ENCODE data around the gene PACSIN2.
A peak's percentile ranks its signal among the peaks of the same experiment; 100 is the strongest.
"Not testable (repeated sequence)": the region's sequence is repeated elsewhere in the genome, so short reads cannot be mapped to it uniquely, and the experiment has no call there.

The PACSIN2 gene

DNA sequence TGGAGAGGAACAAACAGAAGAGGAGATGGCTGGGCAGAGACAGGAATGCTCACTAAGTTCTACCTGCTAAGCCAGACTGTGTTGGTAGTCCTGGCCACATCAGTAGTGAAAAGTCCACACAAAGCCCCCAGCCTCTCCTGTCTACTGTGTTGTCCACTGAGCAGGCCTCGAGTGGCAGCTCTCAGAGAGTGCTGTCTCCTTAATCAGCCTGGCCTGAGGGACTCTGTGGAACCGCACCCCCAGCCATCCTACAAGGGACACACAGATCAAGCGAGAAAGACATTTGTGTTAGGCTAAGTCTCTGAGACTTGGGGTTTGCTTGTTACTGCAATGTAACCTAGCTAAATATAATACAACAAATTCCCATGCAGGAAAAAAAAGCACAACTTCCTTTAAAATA lies 71.0 kb downstream of the PACSIN2 start:
- DNase-seq = no peak

GRCh38 chr22:42942351-42942750 lies 72.6 kb downstream of the PACSIN2 start:
- DNase-seq = no peak

GRCh38 chr22:42939941-42940653 lies 74.9 kb downstream of the PACSIN2 start:
- no peak for DNase-seq

DNA sequence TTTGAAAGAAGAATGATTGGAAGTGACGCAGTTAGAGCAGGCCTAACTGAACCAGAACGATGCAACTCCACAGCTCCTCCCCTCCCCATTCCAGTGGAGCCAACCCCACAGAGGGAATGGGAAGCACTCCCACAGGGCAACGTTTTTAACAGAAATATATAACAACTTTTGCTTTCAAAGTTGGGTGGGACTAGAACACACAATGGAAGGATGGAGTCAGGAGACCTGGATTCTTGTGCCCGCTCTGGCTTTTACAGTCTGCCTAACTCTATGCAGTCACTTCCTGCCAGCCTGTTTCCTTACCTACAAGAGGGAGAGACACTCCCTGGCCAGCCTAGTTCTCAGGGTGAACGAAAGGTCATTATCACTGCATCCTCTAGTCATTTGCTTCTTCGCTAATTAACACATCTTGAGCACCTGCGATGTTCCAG lies 75.5 kb downstream of the PACSIN2 start:
- DNase-seq = no peak

DNA sequence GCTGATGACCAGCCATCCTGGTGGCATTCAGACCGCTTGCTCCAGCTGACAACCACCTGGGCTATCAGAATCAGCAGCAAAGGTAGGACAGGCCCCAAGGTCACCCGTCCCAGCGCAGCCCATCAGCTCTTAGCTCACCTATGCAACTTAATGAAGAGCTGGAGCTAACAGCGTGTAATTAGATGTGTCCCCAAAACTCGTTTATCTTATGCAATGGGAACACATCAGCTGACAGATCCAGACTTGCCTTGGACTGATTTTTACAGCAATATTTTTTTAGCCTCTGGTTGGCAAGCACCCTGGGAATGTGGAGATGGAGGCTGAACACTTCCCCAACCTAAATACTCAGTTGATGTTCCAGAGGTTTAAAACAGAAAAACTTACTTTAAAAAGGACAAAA lies 76.0 kb downstream of the PACSIN2 start:
- no peak for DNase-seq

DNA sequence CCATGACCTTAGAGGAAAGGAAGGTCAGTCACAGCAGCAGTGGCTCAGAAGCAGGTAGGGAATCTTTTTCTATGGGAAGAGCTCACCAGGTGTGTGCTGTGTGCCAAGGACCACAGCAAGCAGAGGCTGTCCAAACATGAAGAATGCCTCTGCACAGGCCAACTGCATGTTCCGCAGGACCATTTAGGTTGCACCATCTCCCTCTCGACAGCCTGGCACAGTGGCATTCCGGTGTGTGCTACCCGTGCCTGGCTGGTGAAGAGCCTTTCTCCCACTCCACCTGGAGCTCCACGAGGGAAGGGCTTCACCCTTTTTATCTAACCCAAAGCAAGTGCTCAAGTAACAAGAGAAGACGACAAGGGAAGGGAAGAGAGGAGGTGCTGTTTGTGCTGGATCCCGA lies 76.5 kb downstream of the PACSIN2 start:
- DNase-seq = no peak

DNA sequence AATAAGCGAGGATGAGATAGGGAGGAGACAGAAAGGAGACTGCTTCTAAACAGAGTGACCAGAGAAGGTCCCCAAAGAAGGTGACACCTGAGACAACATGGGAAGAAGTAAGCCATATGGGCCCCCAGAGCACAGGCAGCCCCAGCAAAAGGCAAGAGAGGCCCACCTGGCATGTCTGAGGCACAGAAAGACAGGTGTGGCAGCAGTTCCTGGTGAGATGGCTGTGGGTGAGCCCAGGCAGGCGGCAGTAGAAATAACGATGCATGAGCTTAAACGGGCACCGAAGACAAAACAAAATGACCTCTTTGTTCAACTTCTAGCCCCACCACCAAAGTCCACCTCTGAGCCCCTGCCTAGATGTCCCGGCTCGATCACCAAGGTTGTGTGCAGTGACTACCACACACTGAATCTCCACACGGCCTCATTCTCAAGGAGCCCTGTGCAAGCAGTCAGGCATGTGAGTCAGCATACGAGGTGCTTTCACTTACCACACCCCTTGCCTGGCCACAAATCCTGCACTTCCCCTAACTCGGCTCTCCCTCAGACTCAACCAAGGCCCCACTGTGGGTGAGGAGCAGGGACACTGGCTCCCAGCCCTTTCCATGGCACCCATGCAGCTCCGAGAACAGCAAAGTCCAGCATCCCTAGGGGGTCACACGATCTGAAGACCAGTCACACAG lies 77.6 kb downstream of the PACSIN2 start:
- DNase-seq = peak; percentile 21 to 36

- DNase-seq = not testable (repeated sequence)
These were observed 78.3 kb downstream of the PACSIN2 start for GRCh38 chr22:42936680-42937079.

GRCh38 chr22:42934338-42934737 lies 80.6 kb downstream of the PACSIN2 start:
- no peak for DNase-seq

DNA sequence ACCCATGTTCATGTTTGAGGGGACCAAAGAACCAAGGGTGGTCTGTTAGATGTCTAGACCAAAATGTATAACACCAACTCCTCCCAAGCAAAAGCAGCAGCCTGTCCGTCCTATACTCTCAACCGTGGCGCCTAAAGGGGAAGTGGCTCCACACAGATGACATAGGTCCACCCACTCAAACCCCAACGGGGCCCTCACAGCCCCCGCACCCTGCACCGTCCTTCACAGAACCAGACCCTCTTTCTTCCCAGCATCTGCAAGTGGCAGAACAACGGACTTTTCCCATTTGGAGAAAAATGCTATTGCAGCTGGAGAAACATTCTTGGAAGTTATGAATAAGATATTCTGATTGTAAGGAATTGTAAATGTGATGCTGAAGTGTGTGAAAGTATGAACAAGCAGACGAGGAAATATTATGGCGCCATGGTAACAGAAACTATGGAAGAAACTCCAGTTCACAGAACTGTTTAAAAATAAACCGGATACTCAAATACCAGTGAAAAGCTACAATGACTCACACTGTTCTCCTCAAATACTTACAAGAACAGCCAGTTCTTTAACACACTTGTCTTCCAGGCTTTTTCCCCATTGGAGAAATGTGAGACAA lies 81.4 kb downstream of the PACSIN2 start:
- peak in 1 of 2 donors; percentile 30 for DNase-seq

DNA sequence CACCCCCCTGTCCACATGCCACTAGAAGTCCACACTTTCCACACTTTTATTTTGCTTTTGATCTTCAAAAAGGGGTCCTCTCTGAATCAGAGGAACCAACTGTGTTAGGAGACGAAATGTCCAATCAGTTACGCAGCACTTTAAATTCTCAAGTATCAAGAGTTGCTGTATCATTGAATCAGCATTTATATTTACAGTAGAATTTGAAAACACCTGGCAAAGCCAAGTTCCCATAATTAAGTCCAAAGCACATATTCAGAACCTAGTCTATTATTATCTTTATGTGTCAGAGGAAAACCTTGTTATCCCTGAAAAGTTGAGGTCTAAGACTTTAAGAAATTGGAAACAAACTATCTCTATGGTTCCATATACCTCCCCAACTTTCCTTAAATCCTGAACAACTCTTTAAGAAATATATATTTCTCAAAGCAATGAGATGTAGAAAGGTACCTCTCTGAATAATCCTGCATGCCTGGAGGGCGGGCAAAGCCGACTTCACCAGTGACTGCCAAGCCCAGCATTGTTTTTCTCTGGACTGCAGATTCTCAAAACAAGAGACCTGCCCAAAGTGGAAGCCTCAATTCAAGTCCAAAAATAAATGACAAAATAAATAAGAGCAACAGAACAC lies 82.0 kb downstream of the PACSIN2 start:
- no peak for DNase-seq

- no peak for DNase-seq
These were observed 82.8 kb downstream of the PACSIN2 start for GRCh38 chr22:42932197-42932519.

DNA sequence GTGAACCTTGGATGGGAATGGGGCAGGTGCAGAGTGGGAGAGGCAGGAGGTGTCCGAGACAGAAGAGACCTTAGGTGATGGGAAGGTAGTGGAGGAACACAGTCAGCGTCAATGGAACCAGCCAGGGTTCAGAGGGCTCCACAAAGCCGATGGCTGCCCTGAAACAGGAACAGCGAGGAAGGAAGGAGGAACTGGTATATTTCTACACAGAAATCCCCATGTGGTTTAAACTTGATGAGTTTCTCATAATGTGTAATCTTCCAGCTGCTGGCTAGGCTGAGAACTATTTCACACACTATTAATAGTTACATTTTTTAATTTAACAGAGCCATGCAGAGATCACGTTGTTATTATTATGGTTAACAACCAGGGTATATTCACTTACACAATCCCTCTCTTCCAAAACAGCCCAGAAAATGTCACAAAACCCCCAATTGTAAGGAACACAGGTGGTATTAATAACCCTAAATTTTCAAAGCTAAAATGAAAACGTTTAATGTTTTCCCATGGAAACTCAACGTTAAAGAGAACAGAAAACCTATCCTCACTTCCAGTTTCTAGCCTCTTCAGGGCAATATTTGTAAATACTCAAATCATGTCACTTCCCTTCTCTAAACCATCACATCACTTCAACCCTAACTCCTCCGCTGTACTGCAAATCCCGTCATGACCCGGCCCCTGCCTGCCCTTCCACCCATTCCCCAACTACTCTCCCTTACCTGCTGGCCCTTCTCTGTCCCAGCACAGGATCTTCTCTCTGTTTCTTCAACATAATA lies 83.3 kb downstream of the PACSIN2 start:
- no peak for DNase-seq

GRCh38 chr22:42930810-42931420 lies 84.0 kb downstream of the PACSIN2 start:
- no peak for DNase-seq

GRCh38 chr22:42929838-42930155 lies 85.2 kb downstream of the PACSIN2 start:
- no peak for DNase-seq

DNA sequence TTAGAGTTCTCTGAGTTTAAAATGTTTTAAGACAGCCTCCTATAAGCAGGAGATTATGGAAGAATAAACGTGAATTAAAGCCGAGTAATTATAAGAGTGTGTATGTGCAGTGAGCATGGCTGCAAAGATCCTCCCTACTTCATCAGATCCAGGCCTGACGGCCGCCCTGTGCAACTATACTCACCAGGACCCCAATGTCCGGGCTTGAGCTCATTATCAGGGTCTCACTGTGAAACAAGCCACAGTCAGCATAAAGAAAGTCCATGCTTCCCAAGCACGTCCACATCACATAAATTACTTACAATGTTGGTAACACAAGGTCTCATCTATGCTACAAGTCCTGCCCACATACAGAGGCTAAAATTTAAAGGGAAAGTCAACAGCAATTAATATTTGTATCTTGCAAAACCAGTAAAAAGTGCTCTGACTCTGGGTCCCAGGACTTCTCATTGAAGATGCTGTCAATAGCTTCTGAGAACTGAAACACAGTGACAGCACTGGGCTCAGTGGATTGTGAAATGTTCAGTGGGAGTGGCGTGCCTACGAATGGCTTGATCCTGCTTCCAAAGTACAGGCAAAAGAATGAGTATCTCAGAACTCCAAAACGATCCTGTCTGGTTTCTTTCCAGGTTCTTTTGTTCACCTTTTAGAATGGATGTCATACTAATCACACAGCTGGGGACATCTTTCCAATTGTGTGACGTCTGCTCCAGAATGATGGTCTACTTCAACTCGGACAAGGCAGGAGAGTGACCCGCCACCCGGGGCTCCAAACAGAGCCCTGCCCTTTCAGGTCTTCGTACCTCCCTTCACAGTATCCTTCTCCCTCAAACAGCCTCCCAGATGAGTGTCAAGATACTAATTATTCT lies 85.7 kb downstream of the PACSIN2 start:
- no peak for DNase-seq

DNA sequence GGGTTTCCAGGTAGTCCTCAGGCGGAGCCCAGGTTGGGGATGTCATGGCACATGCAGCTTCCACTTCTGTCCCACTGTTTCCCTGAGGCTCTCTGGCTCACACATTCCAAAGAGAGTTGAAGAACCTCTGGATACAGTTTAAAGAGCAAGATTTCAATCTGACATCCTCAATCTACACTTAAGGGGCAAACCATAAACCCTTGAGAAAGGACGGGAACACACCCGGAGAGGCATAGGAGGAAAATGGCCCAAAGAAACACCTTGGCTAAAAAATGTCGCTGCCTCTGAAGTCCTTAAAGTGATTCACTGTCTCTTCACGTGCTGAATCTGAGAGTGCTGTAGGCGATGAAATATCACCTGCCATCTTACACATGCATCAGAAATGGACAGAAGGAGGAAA lies 87.0 kb downstream of the PACSIN2 start:
- no peak for DNase-seq

DNA sequence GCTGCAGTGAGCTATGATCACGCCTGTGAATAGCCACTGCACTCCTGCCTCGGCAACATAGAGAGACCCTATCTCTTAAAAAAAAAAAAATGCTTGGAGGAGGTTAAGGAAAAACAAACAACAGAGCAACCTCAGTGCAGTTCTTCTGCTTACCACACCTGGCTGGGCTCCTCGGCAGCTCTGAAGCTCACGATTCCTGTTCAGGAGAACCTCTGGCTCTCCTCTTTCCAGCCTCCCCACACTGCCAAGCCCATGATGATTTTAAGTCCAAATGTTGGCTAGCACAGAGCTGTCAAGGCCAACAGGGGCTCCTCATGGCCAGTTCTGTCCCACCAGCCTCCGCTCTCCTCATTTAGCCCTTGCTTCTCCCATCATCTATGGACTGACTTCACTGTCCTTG lies 88.2 kb downstream of the PACSIN2 start:
- DNase-seq = no peak

DNA sequence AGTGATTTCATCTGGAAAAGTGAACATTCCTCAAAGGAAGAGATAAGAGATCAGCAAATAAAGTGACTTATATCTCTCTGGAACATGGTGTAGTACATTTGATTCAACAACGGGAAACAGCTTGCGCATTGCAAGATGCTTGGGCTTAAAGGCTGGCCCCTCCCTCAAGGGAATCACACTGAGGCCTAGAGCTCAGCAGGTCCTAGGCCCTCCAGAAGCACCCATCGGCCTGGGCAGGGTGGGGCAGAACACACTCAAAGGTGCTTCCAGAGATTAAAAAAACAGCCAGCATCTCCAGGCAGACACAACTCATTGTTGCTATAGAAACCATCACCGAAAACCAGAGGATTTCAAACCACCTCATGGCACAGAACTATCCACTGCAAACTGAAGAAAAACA lies 88.8 kb downstream of the PACSIN2 start:
- DNase-seq = no peak

DNA sequence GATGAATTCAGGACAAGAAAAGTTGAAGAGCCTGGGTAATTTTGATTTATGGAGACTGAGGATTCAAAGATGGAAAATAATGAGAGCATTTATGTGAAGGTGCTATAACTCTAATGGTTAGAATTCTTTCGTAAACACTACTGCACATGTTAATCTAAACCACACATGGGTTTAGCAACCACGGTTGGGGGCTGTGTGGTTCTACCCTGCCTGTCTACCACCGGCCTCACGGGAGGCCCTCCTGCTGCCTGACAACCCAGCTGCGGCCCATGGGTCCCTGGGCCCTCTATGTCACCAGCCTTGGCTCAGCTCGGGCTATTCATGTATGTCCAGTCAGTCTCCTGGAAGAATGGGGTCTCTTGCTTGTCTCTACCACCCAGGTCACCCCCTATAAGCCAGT lies 89.4 kb downstream of the PACSIN2 start:
- DNase-seq = no peak

DNA sequence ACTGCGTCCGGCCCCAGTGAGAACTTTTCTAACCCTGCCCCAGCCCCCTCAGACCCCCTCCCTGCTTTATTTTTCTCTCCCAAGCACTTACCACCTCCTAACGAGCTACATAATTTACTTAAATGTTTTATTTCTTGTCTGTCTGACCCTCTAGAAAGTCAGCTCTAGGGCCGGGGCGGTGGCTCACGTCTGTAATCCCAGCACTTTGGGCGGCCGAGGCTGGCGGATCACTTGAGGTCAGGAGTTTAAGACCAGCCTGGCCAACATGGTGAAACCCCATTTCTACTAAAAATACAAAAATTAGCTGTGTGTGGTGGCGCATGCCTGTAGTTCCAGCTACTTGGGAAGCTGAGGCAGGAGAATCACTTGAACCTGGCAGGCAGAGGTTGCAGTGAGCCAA lies 89.9 kb downstream of the PACSIN2 start:
- not testable (repeated sequence) for DNase-seq

DNA sequence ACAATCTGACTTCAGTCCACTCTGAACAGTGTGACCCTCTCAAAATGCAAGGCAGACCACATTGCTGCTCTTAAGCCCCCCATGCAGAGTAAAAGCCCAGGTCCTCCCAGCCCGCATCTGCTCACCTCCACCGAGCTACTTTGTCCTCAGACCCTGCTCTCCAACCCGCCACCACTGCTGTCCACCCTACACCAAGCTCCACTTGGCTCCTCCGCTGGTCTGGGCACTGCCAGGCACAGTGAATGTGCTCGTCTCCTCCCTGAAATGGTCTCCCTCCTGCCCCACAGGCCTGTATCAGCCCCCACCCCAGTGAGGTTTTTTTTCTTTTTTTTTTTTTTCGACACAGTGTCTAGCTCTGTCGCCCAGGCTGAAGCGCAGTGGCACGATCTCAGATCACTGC lies 90.5 kb downstream of the PACSIN2 start:
- DNase-seq = no peak

All from stimulated activated CD4-positive, alpha-beta T cell treated with anti-CD3 and anti-CD28 coated beads, Interleukin-2, amount 100 ng/mL, for 24 hours (primary cell).